Neutrophil (primary cell): ENCODE results near the gene RBM33.
A peak's percentile ranks its signal among the peaks of the same experiment; 100 is the strongest.

Source experiments
- H3K27ac ChIP-seq: fragments of 200-600 bp; sonication (generic); 2 replicates; pipeline ENCODE4 v1.5.1; 2016; ENCODE audit warnings: mild to moderate bottlenecking, moderate library complexity
- H3K27me3 ChIP-seq: fragments of 200-600 bp; sonication (generic); 2 replicates; pipeline ENCODE4 v1.6.0; 2016; ENCODE audit warnings: mild to moderate bottlenecking
- H3K36me3 ChIP-seq: fragments of 200-600 bp; sonication (generic); 2 replicates; pipeline ENCODE4 v1.5.1; 2017
- H3K4me1 ChIP-seq, 2 experiments: fragments of 200-600 bp in 1 of 2; sonication (generic) in 1 of 2; 1 replicate in 1 of 2; 2 replicates in 1 of 2; pipeline versions ENCODE4 v1.5.1 to v1.6.1; 2013 to 2016; ENCODE audit warnings: low read depth in 1 of 2, low read length in 1 of 2, mild to moderate bottlenecking in 1 of 2, moderate library complexity in 1 of 2; ENCODE audit not compliant: control insufficient read depth in 1 of 2, insufficient read depth in 1 of 2
- H3K4me3 ChIP-seq, 2 experiments: fragments of 200-600 bp in 1 of 2; sonication (generic) in 1 of 2; 1 replicate in 1 of 2; 2 replicates in 1 of 2; pipeline ENCODE4 v1.5.1; 2013 to 2016; ENCODE audit warnings: low read depth in 1 of 2, low read length in 1 of 2, mild to moderate bottlenecking in 1 of 2, moderate library complexity in 1 of 2
- H3K9me3 ChIP-seq: fragments of 200-600 bp; sonication (generic); 2 replicates; pipeline ENCODE4 v1.5.1; 2016
- CTCF ChIP-seq: fragments of 200-600 bp; sonication (generic); IDR thresholded peaks from 2 replicates; pipeline ENCODE4 v1.5.1; 2016; ENCODE audit warnings: antibody characterized with exemption

RBM33 gene

GRCh38 chr7:155644178-155644970 lies at the start of gene RBM33:
TSS of gene RBM33 (plus strand) at chr7:155644661. CDS start at chr7:155644877, 216 bp downstream.
- H3K36me3 ChIP-seq, result peaks cover 12% of the 10 kb centered on the region
- TF ChIP-seq CTCF, result peak; percentile 40
- H3K27me3 ChIP-seq, result no peaks in the 10 kb centered on the region
- peaks cover 23 to 39% of the 10 kb centered on the region in 2 experiments for H3K4me1 ChIP-seq
- no peaks in the 10 kb centered on the region for H3K9me3 ChIP-seq
- H3K4me3 ChIP-seq, result peak within 1 kb of the TSS; percentile 74 to 98
- peak within 1 kb of the TSS; percentile 95 for H3K27ac ChIP-seq

GRCh38 chr7:155594961-155595366 lies 49.5 kb upstream of the RBM33 start:
- no peaks in the 10 kb centered on the region for H3K36me3 ChIP-seq
- no peaks in the 10 kb centered on the region for H3K27me3 ChIP-seq
- H3K4me3 ChIP-seq, result peak overlapping the region; percentile 57 to 66
- H3K4me1 ChIP-seq, result peaks cover 79 to 89% of the 10 kb centered on the region in 2 experiments
- TF ChIP-seq CTCF, result peak; percentile 66
- no peaks in the 10 kb centered on the region for H3K9me3 ChIP-seq
- H3K27ac ChIP-seq, result peak overlapping the region; percentile 96

GRCh38 chr7:155597753-155598140 lies 46.7 kb upstream of the RBM33 start:
- peaks cover 53 to 62% of the 10 kb centered on the region in 2 experiments for H3K4me1 ChIP-seq
- H3K9me3 ChIP-seq, result no peaks in the 10 kb centered on the region
- no peak overlapping the region for H3K4me3 ChIP-seq
- H3K27ac ChIP-seq, result peak overlapping the region; percentile 37
- no peaks in the 10 kb centered on the region for H3K36me3 ChIP-seq
- no peaks in the 10 kb centered on the region for H3K27me3 ChIP-seq
- TF ChIP-seq CTCF, result no peak

GRCh38 chr7:155598810-155599210 lies 45.7 kb upstream of the RBM33 start:
- Histone ChIP-seq H3K9me3 (no peaks in the 10 kb centered on the region), H3K36me3 (no peaks in the 10 kb centered on the region), H3K4me3 (peak overlapping the region in 1 of 2 experiments; percentile 19), H3K27me3 (no peaks in the 10 kb centered on the region), H3K27ac (peak overlapping the region; percentile 37), H3K4me1 (peaks cover 49 to 60% of the 10 kb centered on the region in 2 experiments)
- TF ChIP-seq CTCF, result peak; percentile 98

- Histone ChIP-seq H3K27me3 (no peaks in the 10 kb centered on the region), H3K4me1 (peaks cover 20 to 27% of the 10 kb centered on the region in 2 experiments), H3K4me3 (no peak overlapping the region), H3K36me3 (no peaks in the 10 kb centered on the region), H3K9me3 (no peaks in the 10 kb centered on the region), H3K27ac (no peak overlapping the region)
- TF ChIP-seq CTCF, result no peak
Measured at GRCh38 chr7:155602156-155602555, 42.3 kb upstream of the RBM33 start.
